PC-9 (cell line): ENCODE results near the gene AIPL1. TPM values are rescaled to one million over a fixed set of nuclear protein-coding genes. Genes with fewer than 3 reads are reported as not detected.

Experiments
- BruUV-seq: library from RNA; stranded (reverse); fragments of 400-500 nt; replicated peaks from 2 replicates; lab custom pipeline; 2021; lab: Mats Ljungman, UMichigan
- CTCF ChIA-PET: fragments of 300-600 bp; sonication (Branson Sonifier 250); formaldehyde crosslinking; loops from one replicate; lab custom pipeline; 2022; ENCODE audit warnings: antibody characterized with exemption; lab: Charles Lee
- POLR2A ChIA-PET: fragments of 300-600 bp; sonication (Branson Sonifier 250); formaldehyde crosslinking; loops from one replicate; lab custom pipeline; 2022; ENCODE audit warnings: antibody characterized with exemption; ENCODE audit not compliant: unreplicated experiment; lab: Charles Lee
- DNase-seq, 2 experiments: peaks; one replicate each; pipeline versions ENCODE4 v3.0.0 to v3.0.0-alpha.2; 2015 to 2022; ENCODE audit warnings: mixed read lengths in 1 of 2
- H2AFZ ChIP-seq: fragments of 200-600 bp; sonication (generic); 2 replicates; pipeline ENCODE4 v1.8.1; 2017; ENCODE audit warnings: antibody characterized with exemption
- H3F3A ChIP-seq: fragments of 200-600 bp; sonication (generic); 2 replicates; pipeline ENCODE4 v1.8.1; 2017; ENCODE audit warnings: antibody characterized with exemption, mild to moderate bottlenecking, low read depth; ENCODE audit not compliant: insufficient read depth
- H3K27ac ChIP-seq: fragments of 200-600 bp; sonication (generic); 2 replicates; pipeline ENCODE4 v1.6.1; 2016; ENCODE audit warnings: mixed run types
- H3K27me3 ChIP-seq: fragments of 200-600 bp; sonication (generic); 2 replicates; pipeline ENCODE4 v1.6.1; 2016; ENCODE audit warnings: low read depth, mixed run types; ENCODE audit not compliant: insufficient read depth
- H3K36me3 ChIP-seq: fragments of 200-600 bp; sonication (generic); 2 replicates; pipeline ENCODE4 v1.6.1; 2016; ENCODE audit warnings: low read depth, mixed run types
- H3K4me1 ChIP-seq: fragments of 200-600 bp; sonication (generic); replicated peaks from 2 replicates; pipeline ENCODE4 v1.6.1; 2016; ENCODE audit warnings: mixed run types; ENCODE audit not compliant: insufficient read depth
- H3K4me2 ChIP-seq: fragments of 200-600 bp; sonication (generic); 2 replicates; pipeline ENCODE4 v1.6.1; 2017; ENCODE audit warnings: mixed run types
- H3K4me3 ChIP-seq: fragments of 200-600 bp; sonication (generic); 2 replicates; pipeline ENCODE4 v1.6.1; 2016; ENCODE audit warnings: mixed run types
- H3K79me2 ChIP-seq: fragments of 200-600 bp; sonication (generic); 2 replicates; pipeline ENCODE4 v1.6.1; 2017; ENCODE audit warnings: low read depth, mixed run types
- H3K9me2 ChIP-seq: fragments of 200-600 bp; sonication (generic); 2 replicates; pipeline ENCODE4 v1.8.1; 2017; ENCODE audit warnings: mild to moderate bottlenecking; ENCODE audit not compliant: insufficient read depth
- H3K9me3 ChIP-seq: fragments of 200-600 bp; sonication (generic); 2 replicates; pipeline ENCODE4 v1.8.1; 2016; ENCODE audit warnings: low read depth; ENCODE audit not compliant: insufficient read depth
- H4K20me1 ChIP-seq: fragments of 200-600 bp; sonication (generic); 2 replicates; pipeline ENCODE4 v1.8.1; 2017; ENCODE audit not compliant: insufficient read depth
- EZH2 ChIP-seq: fragments of 200-600 bp; sonication (generic); IDR thresholded peaks from 2 replicates; pipeline ENCODE4 v1.8.0; 2017; ENCODE audit warnings: antibody characterized with exemption, low read depth
- intact Hi-C: fragments of 100-400 bp; cut with micrococcal nuclease; formaldehyde crosslinking; loops from one replicate; pipeline ENCODE4 v1.10.0; 2022; ENCODE audit not compliant: unreplicated experiment
- total RNA-seq: library from RNA; stranded (reverse); gene quantifications from 2 replicates; pipeline ENCODE4 v1.2.3, GENCODE V29; 2021
- TF ChIP-seq, protein P1 (sequence below): fragments of 200-600 bp; sonication (generic); conservative IDR thresholded peaks from 2 replicates; pipeline ENCODE4 v1.6.1; 2017; ENCODE audit warnings: mixed run types, antibody characterized with exemption, mild to moderate bottlenecking, moderate library complexity

Gene AIPL1
- total RNA-seq, 1 experiment from 2014 or later: not detected

DNA sequence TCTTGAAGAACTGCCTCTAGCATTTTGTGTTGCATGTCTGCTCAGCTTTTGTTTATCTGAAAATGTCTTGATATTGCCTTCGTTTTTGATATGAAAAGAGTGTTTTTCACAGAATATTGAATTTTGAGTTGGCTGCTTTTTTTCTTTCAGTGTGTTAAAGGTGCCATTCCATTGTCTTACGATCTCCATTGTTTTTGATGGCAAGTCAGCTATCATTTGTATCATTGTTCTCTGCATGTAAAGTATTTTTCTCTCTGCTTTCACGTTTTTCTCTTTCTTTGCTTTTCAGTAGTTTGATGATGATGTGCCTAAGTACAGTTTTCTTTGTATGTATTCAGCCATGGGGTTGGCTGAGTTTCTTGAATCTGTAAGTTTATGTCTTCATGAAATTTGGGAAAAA, 57.0 kb downstream of the AIPL1 start:
- no peak overlapping the region for H2AFZ ChIP-seq
- CTCF ChIA-PET: no interaction called here
- H3K4me1 ChIP-seq: 0 out of 2 replicates have a peak, but pooled peaks cover 7% of the 10 kb centered on the region

DNA sequence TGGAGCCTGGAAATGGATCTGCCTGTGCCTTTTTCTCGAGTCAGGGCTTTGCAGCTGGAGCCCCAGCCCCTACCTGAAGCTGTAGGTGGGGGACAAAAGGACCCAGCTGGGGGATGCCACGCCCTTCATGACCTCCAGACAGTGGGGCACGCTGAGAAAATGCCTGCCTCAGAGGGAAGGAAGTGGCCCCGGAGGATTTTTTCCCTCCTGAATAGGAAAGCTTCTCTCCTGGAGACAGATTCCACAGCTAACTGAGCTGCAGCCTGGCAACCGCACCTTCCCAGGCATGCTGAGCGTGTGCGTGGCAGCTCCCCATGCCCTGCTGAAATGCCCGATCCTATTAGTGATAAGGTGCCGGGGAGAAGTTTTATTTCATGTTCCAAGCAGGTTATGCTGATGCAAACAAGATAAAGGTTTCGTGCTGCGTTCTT, 58.0 kb downstream of the AIPL1 start:
- Histone ChIP-seq H2AFZ (no peak overlapping the region), H3F3A (no peaks in the 10 kb centered on the region), H3K27ac (no peak overlapping the region), H4K20me1 (no peaks in the 10 kb centered on the region), H3K36me3 (no peaks in the 10 kb centered on the region), H3K27me3 (peaks cover 68% of the 10 kb centered on the region), H3K79me2 (no peaks in the 10 kb centered on the region), H3K4me3 (no peak overlapping the region), H3K9me3 (no peaks in the 10 kb centered on the region), H3K4me2 (no peak overlapping the region), H3K9me2 (no peaks in the 10 kb centered on the region), H3K4me1 (0 out of 2 replicates have a peak, but pooled peaks cover 7% of the 10 kb centered on the region)
- intact Hi-C loops: no loop called here
- DNase-seq: no peak
- ChIA-PET CTCF (no interaction called here), POLR2A (no interaction called here)
- TF ChIP-seq, protein P1, sequence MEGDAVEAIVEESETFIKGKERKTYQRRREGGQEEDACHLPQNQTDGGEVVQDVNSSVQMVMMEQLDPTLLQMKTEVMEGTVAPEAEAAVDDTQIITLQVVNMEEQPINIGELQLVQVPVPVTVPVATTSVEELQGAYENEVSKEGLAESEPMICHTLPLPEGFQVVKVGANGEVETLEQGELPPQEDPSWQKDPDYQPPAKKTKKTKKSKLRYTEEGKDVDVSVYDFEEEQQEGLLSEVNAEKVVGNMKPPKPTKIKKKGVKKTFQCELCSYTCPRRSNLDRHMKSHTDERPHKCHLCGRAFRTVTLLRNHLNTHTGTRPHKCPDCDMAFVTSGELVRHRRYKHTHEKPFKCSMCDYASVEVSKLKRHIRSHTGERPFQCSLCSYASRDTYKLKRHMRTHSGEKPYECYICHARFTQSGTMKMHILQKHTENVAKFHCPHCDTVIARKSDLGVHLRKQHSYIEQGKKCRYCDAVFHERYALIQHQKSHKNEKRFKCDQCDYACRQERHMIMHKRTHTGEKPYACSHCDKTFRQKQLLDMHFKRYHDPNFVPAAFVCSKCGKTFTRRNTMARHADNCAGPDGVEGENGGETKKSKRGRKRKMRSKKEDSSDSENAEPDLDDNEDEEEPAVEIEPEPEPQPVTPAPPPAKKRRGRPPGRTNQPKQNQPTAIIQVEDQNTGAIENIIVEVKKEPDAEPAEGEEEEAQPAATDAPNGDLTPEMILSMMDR: no peak
- no peak for TF ChIP-seq EZH2
- no TSS peak for BruUV-seq

More for the DNA sequence above, 57.0 kb downstream of the AIPL1 start:
- no peak overlapping the region for H3K4me3 ChIP-seq
- no peaks in the 10 kb centered on the region for H3F3A ChIP-seq
- intact Hi-C loops: no loop called here
- POLR2A ChIA-PET: no interaction called here
- peaks cover 68% of the 10 kb centered on the region for H3K27me3 ChIP-seq
- H3K9me3 ChIP-seq: no peaks in the 10 kb centered on the region
- no peaks in the 10 kb centered on the region for H3K79me2 ChIP-seq
- no peak overlapping the region for H3K4me2 ChIP-seq
- no peak for DNase-seq
- no peaks in the 10 kb centered on the region for H3K36me3 ChIP-seq
- H4K20me1 ChIP-seq: no peaks in the 10 kb centered on the region
- H3K9me2 ChIP-seq: no peaks in the 10 kb centered on the region
- TF ChIP-seq EZH2: no peak
- TF ChIP-seq, protein P1: no peak
- no TSS peak for BruUV-seq
- no peak overlapping the region for H3K27ac ChIP-seq

DNA sequence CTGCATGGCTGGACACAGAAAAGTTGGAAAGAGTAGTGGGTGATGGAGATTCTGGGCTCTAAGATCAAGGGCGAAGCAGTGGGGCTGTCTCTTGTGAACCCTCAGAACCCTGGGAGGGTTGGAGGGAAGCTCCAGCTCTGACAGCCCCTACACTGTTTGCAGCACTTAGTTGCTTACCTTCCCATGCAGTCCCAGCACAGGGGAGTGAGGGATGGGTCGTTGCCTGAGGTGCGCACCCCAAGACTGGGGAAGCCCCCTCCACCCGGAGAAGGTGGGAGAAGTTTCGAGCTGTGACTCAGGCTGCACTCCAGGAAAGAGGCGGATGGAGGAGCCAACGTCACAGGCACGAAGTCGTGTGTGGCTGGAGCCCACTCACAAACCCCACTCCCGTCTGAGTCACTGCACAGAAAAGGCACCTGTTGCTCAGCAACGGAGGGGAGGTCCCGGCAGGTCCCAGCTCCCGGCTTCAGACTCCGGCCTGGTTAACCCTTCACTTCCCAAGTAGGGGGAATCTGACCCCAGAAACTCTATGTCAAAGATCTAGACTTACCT, 60.1 kb downstream of the AIPL1 start:
- Histone ChIP-seq H3K27me3 (peaks cover 67% of the 10 kb centered on the region), H3K4me2 (no peak overlapping the region), H3K79me2 (no peaks in the 10 kb centered on the region), H3F3A (no peaks in the 10 kb centered on the region), H2AFZ (no peak overlapping the region), H3K27ac (no peak overlapping the region), H3K36me3 (no peaks in the 10 kb centered on the region), H4K20me1 (no peaks in the 10 kb centered on the region), H3K9me2 (no peaks in the 10 kb centered on the region), H3K9me3 (no peaks in the 10 kb centered on the region), H3K4me1 (0 out of 2 replicates have a peak, but pooled peaks cover 7% of the 10 kb centered on the region), H3K4me3 (no peak overlapping the region)
- no TSS peak for BruUV-seq
- CTCF ChIA-PET: no interaction called here
- TF ChIP-seq EZH2: no peak
- TF ChIP-seq, protein P1: no peak
- intact Hi-C loops: no loop called here
- POLR2A ChIA-PET: no interaction called here
- peak in 1 of 2 experiments; percentile 17 for DNase-seq
